NCI-H1092 treated with DMSO at 0.1 percent for 48 hours (cell line): ENCODE data around the gene SSR4.

Experiments used
- DNase-seq: peaks from one replicate; lab custom pipeline; 2025; lab: John Stamatoyannopoulos, UW

Gene SSR4

GRCh38 chrX:153780678-153781427 is 13.6 kb upstream of the SSR4 start, which contains the start of gene SRPK3:
Gene SRPK3, plus strand, starts transcription at chrX:153781041. Its CDS starts 46 bp downstream, at chrX:153781087.
- peak; percentile 24 for DNase-seq

GRCh38 chrX:153781428-153782047 is 12.9 kb upstream of the SSR4 start:
- peak; percentile 51 for DNase-seq

- peak; percentile 96 for DNase-seq
These were observed 12.2 kb upstream of the SSR4 start for GRCh38 chrX:153782313-153782712.

GRCh38 chrX:153782871-153783270 is 11.6 kb upstream of the SSR4 start:
- no peak for DNase-seq

- no peak for DNase-seq
These were observed 11.0 kb upstream of the SSR4 start for GRCh38 chrX:153783378-153784013.

GRCh38 chrX:153784325-153784967 is 10.0 kb upstream of the SSR4 start:
- no peak for DNase-seq

GRCh38 chrX:153786669-153787068 is 7.8 kb upstream of the SSR4 start:
- no peak for DNase-seq

- DNase-seq = no peak
These were observed 4.8 kb upstream of the SSR4 start for GRCh38 chrX:153789654-153790053.

GRCh38 chrX:153791104-153791852 is 3.2 kb upstream of the SSR4 start:
- DNase-seq = no peak

GRCh38 chrX:153792368-153792767 is 2.1 kb upstream of the SSR4 start:
- DNase-seq = no peak

GRCh38 chrX:153793291-153793690 is 1.2 kb upstream of the SSR4 start:
- DNase-seq = no peak

- peak; percentile 6 for DNase-seq
These were observed 689 bp downstream of the SSR4 start for GRCh38 chrX:153794897-153795816.

- DNase-seq = no peak
These were observed 3.0 kb downstream of the SSR4 start for GRCh38 chrX:153797415-153798015.

GRCh38 chrX:153799326-153799725 is 4.9 kb downstream of the SSR4 start:
- DNase-seq = no peak

GRCh38 chrX:153800177-153800722 is 5.8 kb downstream of the SSR4 start:
- DNase-seq = no peak

GRCh38 chrX:153800746-153801145 is 6.3 kb downstream of the SSR4 start:
- DNase-seq = no peak

GRCh38 chrX:153801669-153802068 is 7.2 kb downstream of the SSR4 start:
- DNase-seq = no peak

- no peak for DNase-seq
These were observed 8.1 kb downstream of the SSR4 start for GRCh38 chrX:153802513-153803045.

GRCh38 chrX:153803211-153804099 is 9.0 kb downstream of the SSR4 start:
- no peak for DNase-seq
